Urinary bladder (tissue), 4 donors: ENCODE results near the gene AGR2. TPM values are rescaled to one million over a fixed set of nuclear protein-coding genes. Genes with fewer than 3 reads are reported as not detected.

Experiments used
- DNase-seq: peaks from one replicate; pipeline ENCODE4 v3.0.0-alpha.2; 2015; ENCODE audit errors: extremely low spot score
- H3K27ac ChIP-seq: one replicate; pipeline ENCODE4 v1.5.1; 2013; ENCODE audit warnings: low read depth, mild to moderate bottlenecking, moderate library complexity
- H3K36me3 ChIP-seq: one replicate; pipeline ENCODE4 v1.6.1; 2013; ENCODE audit warnings: mild to moderate bottlenecking, moderate library complexity; ENCODE audit not compliant: insufficient read depth
- H3K4me1 ChIP-seq: one replicate; pipeline ENCODE4 v1.6.1; 2013; ENCODE audit warnings: mild to moderate bottlenecking, moderate library complexity; ENCODE audit not compliant: insufficient read depth
- H3K4me3 ChIP-seq: one replicate; pipeline ENCODE4 v1.5.1; 2013; ENCODE audit warnings: low read depth, low read length
- WGBS: extraction: QIAGEN DNeasy Blood & Tissue Kit; methylation state at CpG from one replicate; pipeline ENCODE4 v1.1.7; 2013; 5-methylcytosine and 5-hydroxymethylcytosine counted together
- polyA plus RNA-seq: library from polyadenylated mRNA; stranded (reverse); fragments of 200-250 nt; gene quantifications from one replicate; pipeline ENCODE4 v1.2.3, GENCODE V29; 2013
- total RNA-seq: library from RNA; depleted of rRNA; stranded (reverse); fragments of >200 nt; gene quantifications from one replicate; pipeline ENCODE4 v1.2.3, GENCODE V29; 2014
- donor health status: healthy with polysubstance abuse.
- donor health status: healthy.

Gene AGR2
- total and polyA plus RNA-seq, 2 donors, result 57.3 to 88.3 TPM

- Histone ChIP-seq H3K4me1 (no peaks in the 10 kb centered on the region), H3K27ac (no peak overlapping the region), H3K4me3 (no peak overlapping the region), H3K36me3 (no peaks in the 10 kb centered on the region)
- DNase-seq, result no peak
- WGBS, result 63% methylated on average over 5 of the region's 5 CpGs
Observed at GRCh38 chr7:16836481-16836880, 31.7 kb upstream of the AGR2 start.

DNA sequence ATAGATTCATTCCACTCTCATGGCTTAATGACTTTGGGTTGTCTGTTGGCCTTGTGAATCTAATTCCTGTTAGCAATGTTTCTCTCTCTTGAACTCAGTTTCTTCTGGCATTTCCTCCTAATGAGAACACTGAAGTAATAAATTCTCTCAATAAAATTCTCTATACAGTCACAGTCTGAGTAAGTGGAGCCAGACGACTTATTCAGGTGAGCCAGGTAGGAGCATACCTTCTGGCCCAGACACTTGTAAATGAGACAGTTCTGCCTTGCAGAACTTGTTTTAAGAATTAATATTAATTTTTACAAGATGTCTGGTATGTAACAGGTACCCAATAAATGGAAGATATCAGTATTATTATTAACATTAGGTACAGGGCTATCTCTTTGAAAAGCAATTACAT is 28.6 kb upstream of the AGR2 start:
- no peak overlapping the region for H3K4me3 ChIP-seq
- 84% methylated on average over 1 of the region's 1 CpG for WGBS
- H3K27ac ChIP-seq, result no peak overlapping the region
- DNase-seq, result no peak
- no peaks in the 10 kb centered on the region for H3K36me3 ChIP-seq
- no peaks in the 10 kb centered on the region for H3K4me1 ChIP-seq

- DNase-seq, result no peak
Observed at GRCh38 chr7:16826060-16826459, 21.3 kb upstream of the AGR2 start.

GRCh38 chr7:16822029-16822428 is 17.2 kb upstream of the AGR2 start:
- H3K36me3 ChIP-seq, result no peaks in the 10 kb centered on the region
- no peak overlapping the region for H3K4me3 ChIP-seq
- H3K27ac ChIP-seq, result no peak overlapping the region
- no peaks in the 10 kb centered on the region for H3K4me1 ChIP-seq
- WGBS, result 63% methylated on average over 3 of the region's 3 CpGs
- no peak for DNase-seq

More at GRCh38 chr7:16826060-16826459, 21.3 kb upstream of the AGR2 start:
- no peaks in the 10 kb centered on the region for H3K36me3 ChIP-seq
- H3K4me3 ChIP-seq, result no peak overlapping the region
- no peaks in the 10 kb centered on the region for H3K4me1 ChIP-seq
- no peak overlapping the region for H3K27ac ChIP-seq

DNA sequence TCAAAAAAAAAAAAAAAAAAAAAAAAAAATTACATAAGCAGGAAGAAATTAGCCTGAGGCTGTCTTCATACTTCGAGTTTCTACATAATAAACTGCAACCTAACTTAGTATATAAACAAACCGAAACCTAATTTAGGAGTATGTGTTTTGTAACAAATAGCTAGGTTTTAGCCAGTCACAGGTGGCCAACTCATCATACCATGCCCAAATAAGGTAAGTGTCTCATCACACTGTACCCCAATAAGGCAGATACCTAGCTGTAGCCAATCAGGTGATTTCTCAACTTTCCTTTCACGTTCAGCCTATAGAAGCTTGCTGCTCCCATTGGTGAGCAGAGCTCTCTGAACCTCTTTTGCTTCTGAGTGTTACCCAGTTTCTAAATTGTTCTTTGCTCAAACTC is 13.9 kb upstream of the AGR2 start:
- Histone ChIP-seq H3K4me3 (no peak overlapping the region), H3K27ac (no peak overlapping the region), H3K4me1 (no peaks in the 10 kb centered on the region), H3K36me3 (no peaks in the 10 kb centered on the region)
- DNase-seq, result no peak
- 91% methylated on average over 3 of the region's 3 CpGs for WGBS

DNA sequence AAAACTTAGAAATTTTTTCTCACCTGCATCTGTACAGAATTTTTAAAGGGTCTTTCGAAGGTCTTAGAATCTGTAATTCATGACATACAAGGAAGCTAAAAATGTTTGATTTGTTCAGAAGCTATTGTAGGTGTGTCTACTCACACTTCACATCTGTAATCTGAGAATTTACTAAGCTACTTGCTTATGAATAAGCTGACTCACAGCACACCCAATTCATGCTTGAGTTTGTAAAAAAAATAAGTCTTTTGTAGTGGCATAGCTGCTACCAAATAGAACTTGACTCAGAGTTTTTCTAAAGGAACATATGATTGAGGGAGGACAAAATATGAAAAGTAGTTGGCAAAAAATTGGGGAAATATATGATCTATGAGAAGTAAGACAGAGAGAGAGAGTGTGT is 12.7 kb upstream of the AGR2 start:
- DNase-seq, result no peak
- Histone ChIP-seq H3K36me3 (no peaks in the 10 kb centered on the region), H3K4me3 (no peak overlapping the region), H3K27ac (no peak overlapping the region), H3K4me1 (no peaks in the 10 kb centered on the region)
- 89% methylated on average over 1 of the region's 1 CpG for WGBS

GRCh38 chr7:16816824-16817223 is 12.0 kb upstream of the AGR2 start:
- no peak for DNase-seq
- no peak overlapping the region for H3K27ac ChIP-seq
- no peak overlapping the region for H3K4me3 ChIP-seq
- WGBS, result 60% methylated on average over 2 of the region's 2 CpGs
- H3K36me3 ChIP-seq, result no peaks in the 10 kb centered on the region
- H3K4me1 ChIP-seq, result no peaks in the 10 kb centered on the region

- DNase-seq, result no peak
- 85% methylated on average over 2 of the region's 2 CpGs for WGBS
- H3K36me3 ChIP-seq, result no peaks in the 10 kb centered on the region
- no peak overlapping the region for H3K27ac ChIP-seq
- no peaks in the 10 kb centered on the region for H3K4me1 ChIP-seq
- H3K4me3 ChIP-seq, result no peak overlapping the region
Observed at GRCh38 chr7:16815001-16815400, 10.2 kb upstream of the AGR2 start.

DNA sequence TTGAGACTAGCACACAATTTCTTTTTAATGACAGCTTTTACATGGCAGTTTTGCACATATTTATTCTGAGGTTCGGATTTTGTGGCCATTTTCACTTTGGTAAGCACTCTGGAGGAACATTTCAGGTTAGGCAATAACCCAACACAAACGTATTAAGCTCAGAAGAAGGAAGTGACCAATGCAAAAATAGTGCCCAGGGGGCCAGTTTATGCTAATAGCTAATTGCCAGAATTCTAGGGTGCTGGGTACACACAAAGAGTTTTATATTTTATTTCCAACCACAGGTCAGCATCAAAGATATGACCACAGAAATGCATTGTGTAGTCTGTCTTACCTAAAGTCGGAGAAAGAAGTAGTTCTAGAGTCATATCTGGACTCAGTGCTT is 8.4 kb upstream of the AGR2 start:
- no peak for DNase-seq
- Histone ChIP-seq H3K27ac (no peak overlapping the region), H3K4me1 (no peaks in the 10 kb centered on the region), H3K4me3 (no peak overlapping the region), H3K36me3 (no peaks in the 10 kb centered on the region)
- WGBS, result 73% methylated on average over 3 of the region's 3 CpGs

- 78% methylated on average over 4 of the region's 4 CpGs for WGBS
- no peak overlapping the region for H3K4me3 ChIP-seq
- no peaks in the 10 kb centered on the region for H3K4me1 ChIP-seq
- no peak for DNase-seq
- no peak overlapping the region for H3K27ac ChIP-seq
- H3K36me3 ChIP-seq, result no peaks in the 10 kb centered on the region
Observed at GRCh38 chr7:16812542-16813231, 7.9 kb upstream of the AGR2 start.

DNA sequence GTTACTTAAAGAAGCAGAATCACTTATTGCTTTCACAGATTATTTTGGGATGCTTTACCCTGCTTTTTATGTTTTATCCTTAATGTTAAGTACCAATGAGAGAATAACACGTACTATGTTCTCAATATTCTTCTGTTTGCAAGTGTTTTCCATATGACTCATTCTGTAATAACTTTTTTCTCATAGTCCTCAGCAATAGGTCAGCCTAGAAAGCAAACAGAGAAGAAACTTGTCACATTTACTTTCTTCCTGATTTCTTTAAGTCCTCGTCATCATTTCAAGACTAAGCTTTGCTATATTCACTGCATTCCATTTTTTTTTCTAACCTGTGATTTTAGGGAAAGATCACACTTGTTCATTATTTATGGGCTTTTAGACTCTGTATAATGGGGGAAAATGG is 6.8 kb upstream of the AGR2 start:
- H3K4me3 ChIP-seq, result no peak overlapping the region
- no peak for DNase-seq
- H3K27ac ChIP-seq, result no peak overlapping the region
- 75% methylated on average over 2 of the region's 2 CpGs for WGBS
- no peaks in the 10 kb centered on the region for H3K36me3 ChIP-seq
- no peaks in the 10 kb centered on the region for H3K4me1 ChIP-seq

DNA sequence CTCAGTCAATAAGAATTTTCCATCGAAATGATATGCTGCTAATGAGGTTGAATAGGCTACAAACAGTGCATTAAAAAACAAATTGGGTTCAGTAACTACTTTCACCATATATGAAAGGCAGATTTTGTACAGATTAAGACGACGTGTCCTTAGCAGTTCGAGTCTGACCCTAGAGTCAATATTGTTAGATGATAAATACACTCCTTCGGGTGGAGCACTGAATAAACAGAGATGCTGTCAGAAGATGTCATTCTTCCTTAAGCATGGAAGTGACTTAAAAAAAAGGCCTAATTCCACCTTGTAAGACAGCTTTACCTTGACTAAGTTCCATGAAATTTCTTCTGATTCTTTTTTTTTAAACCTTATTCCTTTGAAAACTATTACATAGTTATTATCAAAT is 5.8 kb upstream of the AGR2 start:
- WGBS, result 86% methylated on average over 5 of the region's 5 CpGs

DNA sequence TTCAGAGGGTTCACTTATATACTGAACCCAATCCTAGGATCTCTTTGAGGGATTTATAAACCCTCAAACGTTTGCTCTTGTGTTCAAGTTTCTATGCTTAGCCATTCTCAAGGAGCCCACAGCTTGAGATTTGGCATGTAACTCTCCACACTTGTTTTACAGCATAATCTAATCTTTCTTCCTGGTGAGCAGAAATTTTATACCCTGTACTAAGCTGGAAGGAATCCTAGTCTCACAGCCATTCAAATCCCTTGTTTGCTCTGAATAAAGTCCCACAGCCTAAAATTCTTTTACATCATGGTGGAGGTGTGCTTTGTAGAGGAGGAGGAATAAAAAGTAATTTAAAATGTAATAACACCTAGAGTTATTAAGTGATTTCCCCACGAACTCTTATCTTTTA is 5.3 kb upstream of the AGR2 start:
- DNase-seq, result no peak
- Histone ChIP-seq H3K27ac (no peak overlapping the region), H3K36me3 (no peaks in the 10 kb centered on the region), H3K4me3 (no peak overlapping the region), H3K4me1 (no peaks in the 10 kb centered on the region)
- 30% methylated on average over 2 of the region's 2 CpGs for WGBS

More for the DNA sequence above, 5.8 kb upstream of the AGR2 start:
- H3K27ac ChIP-seq, result no peak overlapping the region
- H3K4me3 ChIP-seq, result no peak overlapping the region
- H3K36me3 ChIP-seq, result no peaks in the 10 kb centered on the region
- no peak for DNase-seq
- H3K4me1 ChIP-seq, result no peaks in the 10 kb centered on the region

DNA sequence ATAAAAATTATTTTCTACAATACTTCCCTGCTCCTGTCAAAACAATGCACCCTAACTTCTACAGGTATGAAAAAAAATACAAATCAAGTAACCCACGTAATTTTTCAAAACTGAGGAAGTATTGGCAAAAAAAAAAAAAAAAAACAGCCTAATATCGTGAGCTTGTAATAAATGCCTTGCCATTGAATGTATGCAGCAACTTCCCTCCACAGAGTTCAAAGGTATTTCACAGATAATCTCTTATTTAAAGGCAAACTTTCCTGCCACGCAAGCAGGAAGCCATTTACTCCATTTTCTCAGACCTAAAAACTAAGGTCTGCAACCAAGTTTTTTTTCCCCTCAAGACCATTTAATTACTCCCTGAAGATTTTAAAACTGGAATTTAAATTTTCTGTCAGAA is 642 bp upstream of the AGR2 start:
- H3K4me3 ChIP-seq, result no peak overlapping the region
- 76% methylated on average over 3 of the region's 3 CpGs for WGBS
- H3K36me3 ChIP-seq, result no peaks in the 10 kb centered on the region
- H3K27ac ChIP-seq, result no peak overlapping the region
- no peaks in the 10 kb centered on the region for H3K4me1 ChIP-seq
- DNase-seq, result no peak
